Pericardium fibroblast (primary cell): Measurements from ENCODE around the gene LGALS9C. TPM values are rescaled to one million over a fixed set of nuclear protein-coding genes. Genes with fewer than 3 reads are reported as not detected.

ENCODE experiments used
- total RNA-seq: library from RNA; depleted of rRNA; stranded (reverse); fragments of >200 nt; gene quantifications from 2 replicates; pipeline ENCODE4 v1.2.3, GENCODE V29; 2015

The LGALS9C gene
- not detected in 2 replicates for total RNA-seq

GRCh38 chr17:18476508-18477308, at the start of gene LGALS9C:
Gene LGALS9C (plus strand): TSS chr17:18476789. CDS start chr17:18476855, 66 bp downstream.

Other genes with a start within 250 kb of the LGALS9C start
- 197 and 252 TPM in 2 replicates for gene FLII, start 218.1 kb upstream of the LGALS9C start, total RNA-seq
- gene MIEF2, start 216.1 kb upstream of the LGALS9C start, total RNA-seq = 12.5 and 23.9 TPM in 2 replicates
- gene TOP3A, start 161.8 kb upstream of the LGALS9C start, total RNA-seq = 17.0 and 21.4 TPM in 2 replicates
- 10.2 and 11.4 TPM in 2 replicates for gene SMCR8, start 161.5 kb upstream of the LGALS9C start, total RNA-seq
- 3.6 and 7.9 TPM in 2 replicates for gene SHMT1, start 113.2 kb upstream of the LGALS9C start, total RNA-seq
- not detected in 2 replicates for gene EVPLL, start 99.0 kb upstream of the LGALS9C start, total RNA-seq
- not detected in 2 replicates for gene TBC1D28, start 167.6 kb downstream of the LGALS9C start, total RNA-seq
- gene FOXO3B, start 205.5 kb downstream of the LGALS9C start, total RNA-seq = 6.0 and 7.8 TPM in 2 replicates